WI38 (cell line): Measurements from ENCODE around the gene IZUMO2.
"Not testable (repeated sequence)": the region's sequence is repeated elsewhere in the genome, so short reads cannot be mapped to it uniquely, and the experiment has no call there.

Source experiments
- H3K4me3 ChIP-seq: 2 replicates; pipeline ENCODE4 v1.5.1; 2011; ENCODE audit warnings: low read depth, mild to moderate bottlenecking, control low read depth, low read length
- CTCF ChIP-seq: IDR thresholded peaks from 2 replicates; pipeline ENCODE4 v1.5.1; 2012; ENCODE audit warnings: low read depth, mild to moderate bottlenecking, control low read depth, low read length

IZUMO2 gene

GRCh38 chr19:50154529-50154928, 8.6 kb downstream of the IZUMO2 start:
- H3K4me3 ChIP-seq = no peak overlapping the region
- TF ChIP-seq CTCF = no peak

DNA sequence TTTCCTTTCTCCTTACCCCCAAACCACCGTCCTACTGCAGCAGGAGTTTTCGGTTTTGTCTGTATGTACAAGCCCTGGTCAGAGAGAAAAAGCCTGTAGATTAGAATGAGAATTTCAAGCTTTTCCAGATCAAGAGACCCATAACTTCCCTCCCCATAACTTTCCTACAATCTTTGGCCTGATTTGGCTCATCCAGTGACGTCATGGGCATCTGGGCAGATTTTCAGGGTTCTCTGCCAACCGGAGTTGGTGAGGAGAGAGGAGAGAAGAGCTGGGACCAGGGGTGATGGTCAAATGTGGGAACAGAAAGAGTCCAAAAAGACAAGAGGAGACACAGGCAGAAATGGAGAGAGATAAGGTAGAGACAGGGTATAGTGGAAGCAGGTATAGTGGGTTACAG, 10.5 kb downstream of the IZUMO2 start:
- H3K4me3 ChIP-seq = no peak overlapping the region
- no peak for TF ChIP-seq CTCF

- H3K4me3 ChIP-seq = no peak overlapping the region
- TF ChIP-seq CTCF = no peak
Observed at GRCh38 chr19:50148528-50148927, 14.6 kb downstream of the IZUMO2 start.

- H3K4me3 ChIP-seq = peak overlapping the region; percentile 52
Observed at GRCh38 chr19:50147462-50148423, 15.3 kb downstream of the IZUMO2 start.

GRCh38 chr19:50141921-50142320, 21.2 kb downstream of the IZUMO2 start:
- H3K4me3 ChIP-seq = not testable (repeated sequence)

More at GRCh38 chr19:50147462-50148423, 15.3 kb downstream of the IZUMO2 start:
- TF ChIP-seq CTCF = no peak

DNA sequence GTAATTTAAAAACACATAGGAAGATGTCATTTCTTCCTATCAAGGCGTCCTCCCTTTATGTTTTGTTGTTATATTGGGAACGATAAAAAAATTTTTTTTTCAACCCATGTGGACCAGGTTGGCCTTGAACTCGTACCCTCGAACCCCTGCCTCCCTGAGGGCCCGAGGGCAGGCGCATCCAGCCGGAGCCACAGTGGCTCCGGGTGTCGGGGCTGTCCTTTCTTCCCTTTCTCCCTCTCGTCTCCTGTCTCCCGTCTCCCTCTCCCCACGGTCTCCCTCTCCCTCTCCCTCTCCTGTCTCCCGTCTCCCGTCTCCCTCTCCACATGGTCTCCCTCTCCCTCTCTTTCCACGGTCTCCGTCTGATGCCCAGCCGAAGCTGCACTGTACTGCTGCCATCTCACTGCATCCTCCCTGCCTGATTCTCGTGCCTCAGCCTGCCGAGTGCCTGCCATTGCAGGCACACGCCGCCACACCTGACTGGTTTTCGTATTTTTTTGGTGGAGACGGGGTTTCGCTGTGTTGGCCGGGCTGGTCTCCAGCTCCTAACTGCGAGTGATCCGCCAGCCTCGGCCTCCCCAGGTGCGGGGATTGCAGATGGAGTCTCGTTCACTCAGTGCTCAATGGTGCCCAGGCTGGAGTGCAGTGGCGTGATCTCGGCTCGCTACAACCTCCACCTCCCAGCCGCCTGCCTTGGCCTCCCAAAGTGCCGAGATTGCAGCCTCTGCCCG, 22.8 kb downstream of the IZUMO2 start:
- not testable (repeated sequence) for H3K4me3 ChIP-seq

DNA sequence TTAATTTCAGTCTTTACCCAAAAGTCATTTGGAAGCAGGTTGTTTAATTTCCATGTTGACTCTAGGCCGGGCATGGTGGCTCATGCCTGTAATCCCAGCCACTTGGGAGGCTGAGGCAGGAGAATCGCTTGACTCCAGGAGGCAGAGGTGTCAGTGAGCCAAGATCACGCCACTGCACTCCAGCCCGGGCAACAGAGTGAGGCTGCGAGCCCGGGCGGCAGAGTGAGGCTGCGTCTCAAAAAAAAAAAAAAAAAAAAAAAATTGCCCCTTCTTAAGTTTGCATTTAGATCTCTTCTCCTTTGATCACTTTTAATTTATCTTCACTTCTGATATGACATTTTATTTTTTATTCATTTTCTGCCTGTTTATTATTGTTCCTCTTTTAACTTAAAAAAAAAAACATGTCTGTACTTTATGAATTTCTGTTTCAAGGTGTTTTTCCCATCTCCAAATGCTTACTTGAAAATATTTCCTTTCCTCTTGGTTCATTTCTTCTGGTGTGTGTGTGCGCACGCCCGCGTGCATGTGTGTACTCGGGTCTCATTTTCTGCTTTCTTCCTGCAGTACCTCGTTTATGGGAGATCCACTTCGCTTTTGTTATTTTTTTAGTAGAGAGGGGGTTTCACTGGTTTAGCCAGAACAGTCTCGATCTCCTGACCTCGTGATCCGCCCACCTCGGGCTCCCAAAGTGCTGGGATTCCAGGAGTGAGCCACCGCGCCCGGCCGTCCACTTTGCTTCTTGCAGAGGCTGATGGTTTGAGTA, 26.3 kb downstream of the IZUMO2 start:
- not testable (repeated sequence) for H3K4me3 ChIP-seq

- H3K4me3 ChIP-seq = not testable (repeated sequence)
Observed at GRCh38 chr19:50135856-50136602, 27.1 kb downstream of the IZUMO2 start.

- H3K4me3 ChIP-seq = not testable (repeated sequence)
Observed at GRCh38 chr19:50134777-50135719, 28.0 kb downstream of the IZUMO2 start.

DNA sequence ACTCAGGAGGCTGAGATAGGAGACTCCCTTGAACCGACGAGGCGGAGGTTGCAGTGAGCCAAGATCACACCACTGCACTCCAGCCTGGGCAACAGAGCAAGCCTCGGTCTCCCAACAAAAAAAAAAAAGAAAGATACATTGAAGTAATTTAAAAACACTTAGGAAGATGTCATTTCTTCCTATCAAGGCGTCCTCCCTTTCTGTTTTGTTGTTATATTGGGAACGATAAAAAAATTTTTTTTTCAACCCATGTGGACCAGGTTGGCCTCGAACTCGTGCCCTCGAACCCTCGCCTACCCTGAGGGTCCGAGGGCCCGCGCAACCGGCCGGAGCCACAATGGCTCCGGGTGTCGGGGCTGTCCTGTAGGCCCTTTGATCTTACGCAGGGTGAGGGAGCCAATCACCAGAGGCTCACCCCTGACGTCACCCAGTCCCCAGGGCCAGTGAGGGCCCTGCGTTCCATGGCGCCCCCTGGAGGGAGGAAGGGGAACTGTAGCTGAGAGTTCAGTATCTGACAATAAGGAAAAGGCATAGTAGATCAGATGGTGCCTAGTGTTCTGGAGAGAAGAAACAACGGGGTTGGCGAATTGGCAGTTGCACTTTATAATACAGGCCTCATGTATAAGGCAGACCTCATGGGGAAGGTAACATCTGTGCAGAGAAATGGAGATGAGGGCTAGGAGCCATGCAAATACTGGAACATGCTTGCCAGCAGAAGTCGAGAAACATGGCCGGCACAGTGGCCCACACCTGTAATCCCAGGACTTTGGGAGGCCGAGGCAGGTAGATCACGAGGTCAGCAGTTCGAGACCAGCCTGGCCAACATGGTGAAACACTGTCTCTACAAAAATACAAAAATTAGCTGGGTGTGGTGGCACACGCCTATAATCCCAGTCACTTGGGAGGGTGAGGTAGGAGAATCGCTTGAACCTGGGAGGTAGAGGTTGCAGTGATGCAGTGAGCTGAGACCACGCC, 29.3 kb downstream of the IZUMO2 start:
- H3K4me3 ChIP-seq = not testable (repeated sequence)

DNA sequence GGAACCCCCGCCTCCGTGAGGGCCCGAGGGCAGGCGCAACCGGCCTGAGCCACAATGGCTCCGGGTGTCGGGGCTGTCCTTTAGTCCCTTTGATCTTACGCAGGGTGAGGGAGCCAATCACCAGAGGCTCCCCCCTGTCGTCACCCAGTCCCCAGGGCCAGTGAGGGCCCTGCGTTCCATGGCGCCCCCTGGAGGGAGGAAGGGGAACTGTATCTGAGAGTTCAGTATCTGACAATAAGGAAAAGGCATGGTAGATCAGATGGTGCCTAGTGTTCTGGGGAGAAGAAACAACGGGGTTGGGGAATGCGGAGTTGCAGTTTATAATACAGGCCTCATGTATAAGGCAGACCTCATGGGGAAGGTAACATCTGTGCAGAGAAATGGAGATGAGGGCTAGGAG, 59.1 kb downstream of the IZUMO2 start:
- H3K4me3 ChIP-seq = not testable (repeated sequence)

GRCh38 chr19:50103405-50103804, 59.7 kb downstream of the IZUMO2 start:
- H3K4me3 ChIP-seq = not testable (repeated sequence)
